Motor neuron (in vitro differentiated cells): ENCODE measurements around the gene CEP192. TPM values are rescaled to one million over a fixed set of nuclear protein-coding genes. Genes with fewer than 3 reads are reported as not detected.
A peak's percentile ranks its signal among the peaks of the same experiment; 100 is the strongest.
"Not testable (repeated sequence)": the region's sequence is repeated elsewhere in the genome, so short reads cannot be mapped to it uniquely, and the experiment has no call there.

Experiments used
- ATAC-seq, 8 experiments: fragments of 200-7000 bp; cut with Tn5 transposase; replicated peaks in 6 of 8; 2 replicates each; pipeline ENCODE4 v1.8.0; 2021; ENCODE audit warnings: mild to moderate bottlenecking in 8 of 8, moderate library complexity in 8 of 8
- H3K27ac ChIP-seq, 2 donors: fragments of 250-450 bp; sonication (Bioruptor Pico); 2 replicates each; pipeline ENCODE4 v1.9.0; 2021; ENCODE audit warnings: antibody characterized with exemption in 2 of 2, mild to moderate bottlenecking in 2 of 2, moderate library complexity in 1 of 2
- H3K4me1 ChIP-seq, 2 donors: fragments of 250-450 bp; sonication (Bioruptor Pico); replicated peaks in 1 of 2; 2 replicates each; pipeline ENCODE4 v1.6.1; 2021; ENCODE audit warnings: antibody characterized with exemption in 2 of 2, mild to moderate bottlenecking in 2 of 2, moderate library complexity in 1 of 2
- H3K4me3 ChIP-seq, 5 donors: fragments of 250-450 bp; sonication (Bioruptor Pico); 2 replicates each; pipeline ENCODE4 v1.9.0; 2021; ENCODE audit warnings: antibody characterized with exemption in 5 of 5, mild to moderate bottlenecking in 5 of 5, moderate library complexity in 4 of 5
- WGBS, 10 experiments: fragments of 450-650 bp; shearing (Covaris generic); methylation state at CpG; one replicate each; pipeline ENCODE4 v1.0.0; 2022; 5-methylcytosine and 5-hydroxymethylcytosine counted together
- in situ Hi-C, 9 experiments: fragments of 400-800 bp; cut with MboI; loops; one replicate each; pipeline ENCODE4 v1.15.0; 2021; ENCODE audit warnings: low sequenced_read_pairs in 9 of 9, low pct_unique_long_range_greater_than_20kb in 2 of 9; ENCODE audit not compliant: unreplicated experiment in 9 of 9
- total RNA-seq, 8 experiments: library from RNA; unstranded; fragments of 300-600 nt; gene quantifications; 2 replicates each; pipeline versions ENCODE4 v1.2.3 to v1.2.4, GENCODE V29; 2022

CEP192 gene
- total RNA-seq, 8 experiments from 2014 or later: 12.0 to 31.6 (median 22.0) TPM

- Histone ChIP-seq H3K4me3 (no peak overlapping the region), H3K27ac (no peak overlapping the region), H3K4me1 (peaks cover 4 to 7% of the 10 kb centered on the region in 2 donors)
- in situ Hi-C loops: loop anchor here in 1 of 9 experiments (25.0 kb wide), 1 partner anchor 91 kb away; no protein-coding TSS in a partner anchor
- 67 to 100% (median 89%) methylated on average over 1 to 5 of the region's 6 CpGs; no CpG with 5 or more reads in 2 of the 10 experiments for WGBS, 10 experiments
- ATAC-seq: no peak
Observed at GRCh38 chr18:12995952-12996477, 4.9 kb downstream of the CEP192 start.

- Histone ChIP-seq H3K4me1 (peaks cover 4 to 7% of the 10 kb centered on the region in 2 donors), H3K27ac (no peak overlapping the region), H3K4me3 (no peak overlapping the region)
- WGBS, 10 experiments: 80 to 100% (median 95%) methylated on average over 1 to 8 of the region's 10 CpGs; no CpG with 5 or more reads in 3 of the 10 experiments
- ATAC-seq: no peak
- in situ Hi-C loops: loop anchor here in 1 of 9 experiments (25.0 kb wide), 1 partner anchor 91 kb away; no protein-coding TSS in a partner anchor
Observed at GRCh38 chr18:12996661-12997292, 5.6 kb downstream of the CEP192 start.

GRCh38 chr18:12997330-12997729 is 6.2 kb downstream of the CEP192 start:
- not testable (repeated sequence) for ATAC-seq

DNA sequence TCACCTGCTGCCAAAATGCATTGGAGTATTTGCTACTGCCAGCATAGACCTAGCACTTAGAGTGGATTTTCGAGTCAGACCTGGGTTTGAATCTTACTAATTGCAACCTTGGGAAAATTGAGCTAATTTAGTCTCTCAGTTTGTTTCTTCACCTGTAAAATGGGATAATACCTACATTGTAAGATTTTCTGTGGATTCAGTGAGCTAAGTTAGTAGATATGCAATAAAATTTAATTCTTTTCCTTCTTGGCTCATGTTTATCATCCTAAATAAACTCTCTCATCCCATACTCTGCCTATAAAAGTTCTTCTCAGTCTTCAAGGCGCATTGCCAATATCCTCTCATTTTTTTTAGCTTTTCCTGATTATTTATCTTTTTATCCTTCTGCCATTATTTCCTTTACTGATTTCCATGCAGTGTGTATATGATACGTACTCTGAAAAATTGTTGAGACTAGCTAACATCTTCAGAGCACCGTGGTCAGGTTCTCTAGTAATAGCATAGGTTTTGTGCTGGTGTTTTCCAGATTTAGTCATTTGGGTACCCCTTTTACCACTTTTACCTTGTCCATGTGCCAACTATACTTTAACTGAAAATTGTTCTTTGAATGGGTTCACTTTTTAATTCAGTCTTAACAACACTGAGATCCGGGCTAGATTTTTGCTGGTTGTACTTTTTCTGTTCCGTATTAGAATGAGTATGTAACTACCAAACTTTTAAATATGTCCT is 7.3 kb downstream of the CEP192 start:
- in situ Hi-C loops: loop anchor here in 1 of 9 experiments (25.0 kb wide), 1 partner anchor 89 kb away; no protein-coding TSS in a partner anchor
- no peak for ATAC-seq
- no peak overlapping the region for H3K27ac ChIP-seq
- no peaks in the 10 kb centered on the region for H3K4me1 ChIP-seq
- 71 to 100% (median 93%) methylated on average over 1 to 6 of the region's 6 CpGs for WGBS, 10 experiments
- no peak overlapping the region for H3K4me3 ChIP-seq

More at GRCh38 chr18:12997330-12997729, 6.2 kb downstream of the CEP192 start:
- not testable (repeated sequence) for H3K27ac ChIP-seq, H3K4me3 ChIP-seq, H3K4me1 ChIP-seq
- in situ Hi-C loops: loop anchor here in 1 of 9 experiments (25.0 kb wide), 1 partner anchor 90 kb away; no protein-coding TSS in a partner anchor
- 78 to 100% (median 100%) methylated on average over 1 to 2 of the region's 2 CpGs; no CpG with 5 or more reads in 3 of the 10 experiments for WGBS, 10 experiments

DNA sequence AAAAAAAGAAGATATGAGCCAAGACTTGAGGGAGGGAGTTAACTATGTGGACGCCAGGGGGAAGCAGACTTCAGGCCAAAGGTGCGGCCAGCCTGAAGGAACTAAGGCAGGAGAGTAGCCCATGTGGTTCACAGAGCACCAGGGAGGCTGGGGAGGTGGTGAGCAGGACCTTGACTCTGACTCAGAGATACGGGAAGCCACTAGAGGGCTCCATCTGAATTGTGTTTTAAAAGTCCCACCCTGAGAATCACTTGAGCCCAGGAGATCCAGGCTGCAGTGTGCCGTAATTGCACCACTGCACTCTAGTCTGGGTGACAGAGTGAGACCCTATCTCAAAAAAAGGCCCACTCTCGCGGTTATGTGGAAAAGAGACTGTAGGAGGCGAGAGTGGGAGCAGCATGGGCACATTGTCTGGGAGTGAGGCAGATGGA is 12.3 kb downstream of the CEP192 start:
- H3K4me3 ChIP-seq: no peak overlapping the region
- H3K27ac ChIP-seq: no peak overlapping the region
- peak in 4 of 8 experiments; percentile 28 to 100 (median 99) for ATAC-seq
- WGBS, 10 experiments: 40 to 100% (median 80%) methylated on average over 1 to 6 of the region's 7 CpGs; no CpG with 5 or more reads in 1 of the 10 experiments
- H3K4me1 ChIP-seq: no peaks in the 10 kb centered on the region
- in situ Hi-C loops: no loop called here

DNA sequence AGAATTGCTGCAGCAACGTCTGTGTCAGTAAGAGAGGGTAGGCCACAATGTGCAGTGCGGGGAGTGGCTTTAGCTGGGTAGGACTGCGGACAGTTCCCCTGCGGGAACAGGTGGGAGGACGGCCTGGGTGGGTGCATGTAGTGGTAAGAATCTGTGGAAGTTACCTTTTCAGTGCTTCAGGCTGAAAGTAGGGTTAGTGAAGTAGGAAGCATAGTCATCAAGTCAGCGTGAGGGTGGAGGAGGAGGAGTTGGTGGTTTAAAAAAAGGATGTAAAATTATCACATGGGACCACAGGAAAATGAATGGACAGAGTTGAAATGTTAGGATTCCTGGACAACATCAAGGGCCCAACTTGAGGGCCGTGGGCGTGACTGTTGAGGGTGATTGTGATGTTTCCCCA is 13.2 kb downstream of the CEP192 start:
- ATAC-seq: no peak
- in situ Hi-C loops: no loop called here

GRCh38 chr18:13005289-13005688 is 14.1 kb downstream of the CEP192 start:
- H3K27ac ChIP-seq: no peak overlapping the region
- in situ Hi-C loops: no loop called here
- H3K4me1 ChIP-seq: no peaks in the 10 kb centered on the region
- no peak for ATAC-seq
- no peak overlapping the region for H3K4me3 ChIP-seq
- WGBS, 10 experiments: 100% methylated on average over 1 of the region's 1 CpG; no CpG with 5 or more reads in 8 of the 10 experiments

More for the DNA sequence above, 13.2 kb downstream of the CEP192 start:
- Histone ChIP-seq H3K27ac (no peak overlapping the region), H3K4me3 (no peak overlapping the region), H3K4me1 (no peaks in the 10 kb centered on the region)
- 73 to 100% (median 94%) methylated on average over 1 to 7 of the region's 8 CpGs; no CpG with 5 or more reads in 1 of the 10 experiments for WGBS, 10 experiments

DNA sequence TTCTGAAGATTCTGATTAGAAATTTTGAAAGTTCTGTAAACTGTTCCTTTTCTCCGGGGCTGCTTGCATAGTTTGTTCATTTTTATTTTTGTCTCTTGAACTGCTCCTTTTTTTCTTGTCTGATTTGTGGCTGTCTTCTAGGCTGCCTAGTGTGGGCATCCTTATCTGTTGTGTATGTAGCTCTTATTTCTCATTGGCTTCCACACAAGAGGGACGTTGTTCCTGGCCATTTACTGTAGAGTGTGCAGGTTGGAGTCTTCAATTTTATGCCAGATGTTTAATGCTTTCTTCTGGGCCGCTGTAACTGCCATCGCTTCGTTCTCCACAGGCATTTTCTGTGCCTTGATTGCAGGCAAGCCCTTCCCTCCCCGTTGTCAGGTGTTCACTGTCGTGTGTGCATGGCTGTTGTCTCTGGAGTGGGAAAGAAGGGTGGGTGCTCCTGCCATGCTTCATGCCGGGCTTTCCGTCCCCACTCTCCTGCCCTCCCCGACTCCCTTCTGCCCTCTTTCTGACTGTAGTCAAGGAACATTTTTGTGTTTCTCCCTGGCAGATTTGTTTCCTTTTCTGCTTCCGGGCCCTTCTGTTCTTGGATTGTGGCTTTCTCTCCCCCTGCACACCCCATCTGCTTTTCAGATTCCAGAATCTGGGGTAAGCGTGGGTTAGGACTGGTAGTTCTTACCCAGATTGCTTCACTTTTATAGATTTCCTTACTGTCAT is 15.5 kb downstream of the CEP192 start:
- Histone ChIP-seq H3K4me1 (no peaks in the 10 kb centered on the region), H3K4me3 (no peak overlapping the region), H3K27ac (no peak overlapping the region)
- no peak for ATAC-seq
- 40 to 97% (median 87%) methylated on average over 3 to 10 of the region's 12 CpGs for WGBS, 10 experiments
- in situ Hi-C loops: no loop called here

- in situ Hi-C loops: no loop called here
- Histone ChIP-seq H3K4me3 (no peak overlapping the region), H3K4me1 (no peaks in the 10 kb centered on the region), H3K27ac (no peak overlapping the region)
- 0 to 90% (median 56%) methylated on average over 1 to 2 of the region's 2 CpGs; no CpG with 5 or more reads in 1 of the 10 experiments for WGBS, 10 experiments
- ATAC-seq: no peak
Observed at GRCh38 chr18:13007248-13007560, 16.0 kb downstream of the CEP192 start.

- WGBS, 10 experiments: 67 to 100% (median 100%) methylated on average over 1 to 5 of the region's 5 CpGs
- no peak for ATAC-seq
- in situ Hi-C loops: no loop called here
- H3K27ac ChIP-seq: no peak overlapping the region
- no peaks in the 10 kb centered on the region for H3K4me1 ChIP-seq
- no peak overlapping the region for H3K4me3 ChIP-seq
Observed at GRCh38 chr18:13011719-13012118, 20.6 kb downstream of the CEP192 start.

- no peak overlapping the region for H3K27ac ChIP-seq
- H3K4me3 ChIP-seq: no peak overlapping the region
- in situ Hi-C loops: no loop called here
- H3K4me1 ChIP-seq: no peaks in the 10 kb centered on the region
- WGBS, 10 experiments: 50 to 100% (median 89%) methylated on average over 1 to 2 of the region's 2 CpGs; no CpG with 5 or more reads in 2 of the 10 experiments
- ATAC-seq: no peak
Observed at GRCh38 chr18:13014232-13014631, 23.1 kb downstream of the CEP192 start.

- 91 to 100% (median 100%) methylated on average over 1 to 4 of the region's 4 CpGs; no CpG with 5 or more reads in 2 of the 10 experiments for WGBS, 10 experiments
- in situ Hi-C loops: no loop called here
- no peaks in the 10 kb centered on the region for H3K4me1 ChIP-seq
- H3K27ac ChIP-seq: no peak overlapping the region
- no peak overlapping the region for H3K4me3 ChIP-seq
- ATAC-seq: no peak
Observed at GRCh38 chr18:13014818-13015217, 23.7 kb downstream of the CEP192 start.
